K562 (cell line): ENCODE results near the gene INPP4B. TPM values are rescaled to one million over a fixed set of nuclear protein-coding genes. Genes with fewer than 3 reads are reported as not detected.

Source experiments
- ATAC-seq: fragments of 200-7000 bp; cut with Tn5 transposase; 3 replicates; pipeline ENCODE4 v1.9.1; 2020; ENCODE audit warnings: moderate library complexity
- BruUV-seq: library from RNA; stranded (reverse); fragments of 400-500 nt; replicated peaks from 2 replicates; lab custom pipeline; 2021; lab: Mats Ljungman, UMichigan
- CTCF ChIA-PET: fragments of 300-600 bp; formaldehyde crosslinking; extraction: SDS; loops from one replicate; lab custom pipeline; 2021; ENCODE audit warnings: low intra/inter-chr PET ratio; lab: Yijun Ruan, JAX
- POLR2A ChIA-PET: fragments of 300-600, 350-650 bp; sonication (Branson Sonifier 250); formaldehyde crosslinking; extraction: SDS; loops from one replicate; lab custom pipeline; 2021; ENCODE audit warnings: antibody characterized with exemption, inconsistent platforms; lab: Yijun Ruan, JAX
- DNase-seq, 4 experiments: peaks; one replicate each; pipeline versions ENCODE4 v3.0.0 to v3.0.0-alpha.2; 2011 to 2018; ENCODE audit warnings: low spot score in 3 of 4, mixed read lengths in 3 of 4; ENCODE audit errors: extremely low read depth in 1 of 4
- FAIRE-seq: peaks from 2 replicates; lab custom pipeline; 2011; peaks lifted over from hg19 to GRCh38; lab: Jason Lieb, UNC
- H2AFZ ChIP-seq: 2 replicates; pipeline ENCODE4 v1.6.0; 2011; ENCODE audit warnings: low read depth, low read length, control low read depth, inconsistent platforms
- H3K27ac ChIP-seq: fragments of 200-600 bp; 3 replicates; pipeline ENCODE4 v1.8.0; 2011; ENCODE audit warnings: low read depth, mild to moderate bottlenecking, control low read depth, inconsistent platforms, low read length, moderate library complexity, mixed read lengths; ENCODE audit errors: extremely low read depth
- H3K27me3 ChIP-seq, 2 experiments: fragments of 300-600 bp in 1 of 2; 2 replicates in 1 of 2; 3 replicates in 1 of 2; pipeline versions ENCODE4 v1.6.0 to v1.8.0; 2011; ENCODE audit warnings: inconsistent platforms in 2 of 2, low read length in 2 of 2, mild to moderate bottlenecking in 1 of 2, mixed read lengths in 1 of 2, moderate library complexity in 1 of 2; ENCODE audit not compliant: control insufficient read depth in 2 of 2, insufficient read depth in 2 of 2
- H3K36me3 ChIP-seq: fragments of 300-600 bp; 3 replicates; pipeline ENCODE4 v1.8.0; 2011; ENCODE audit warnings: mild to moderate bottlenecking, low read length, inconsistent platforms; ENCODE audit not compliant: control insufficient read depth, insufficient read depth
- H3K4me1 ChIP-seq, 2 experiments: fragments of 200-600 bp in 1 of 2; replicated peaks in 1 of 2; 2 replicates in 1 of 2; 3 replicates in 1 of 2; pipeline versions ENCODE4 v1.5.1 to v1.8.0; 2011; ENCODE audit warnings: inconsistent platforms in 2 of 2, low read length in 2 of 2, mild to moderate bottlenecking in 1 of 2, mixed read lengths in 1 of 2, moderate library complexity in 1 of 2; ENCODE audit not compliant: control insufficient read depth in 2 of 2, insufficient read depth in 2 of 2
- H3K4me2 ChIP-seq: 2 replicates; pipeline ENCODE4 v1.6.1; 2011; ENCODE audit warnings: low read length, control low read depth, inconsistent platforms, mixed read lengths; ENCODE audit not compliant: insufficient read depth
- H3K4me3 ChIP-seq: fragments of 200-600 bp; sonication (generic), shearing (Covaris generic); 2 replicates; pipeline ENCODE4 v1.5.1; 2016; ENCODE audit warnings: control low read depth, inconsistent platforms
- H3K79me2 ChIP-seq: fragments of 200-600 bp; 3 replicates; pipeline ENCODE4 v1.8.0; 2011; ENCODE audit warnings: low read length, inconsistent platforms; ENCODE audit not compliant: control insufficient read depth, insufficient read depth
- H3K9ac ChIP-seq, 2 experiments: 2 replicates each; pipeline versions ENCODE4 v1.6.0 to v1.6.1; 2011; ENCODE audit warnings: low read depth in 2 of 2, low read length in 2 of 2, control low read depth in 1 of 2, inconsistent platforms in 1 of 2, mild to moderate bottlenecking in 1 of 2, mixed read lengths in 1 of 2; ENCODE audit not compliant: insufficient read depth in 1 of 2
- H3K9me1 ChIP-seq: one replicate; pipeline ENCODE4 v1.6.0; 2011; ENCODE audit warnings: inconsistent platforms, mild to moderate bottlenecking, low read length, moderate library complexity; ENCODE audit not compliant: control insufficient read depth, insufficient read depth
- H3K9me3 ChIP-seq: replicated peaks from 2 replicates; pipeline ENCODE4 v1.5.1; 2011; ENCODE audit warnings: low read depth, low read length, inconsistent platforms; ENCODE audit not compliant: control insufficient read depth, insufficient read depth
- H4K20me1 ChIP-seq: replicated peaks from 2 replicates; pipeline ENCODE4 v1.6.1; 2011; ENCODE audit warnings: low read length, inconsistent platforms, mixed read lengths; ENCODE audit not compliant: control insufficient read depth, insufficient read depth
- BCOR ChIP-seq: fragments of 450-650 bp; IDR thresholded peaks from 2 replicates; pipeline ENCODE4 v1.6.1; 2016
- CCAR2 ChIP-seq: fragments of 200-400 bp; formaldehyde crosslinking; IDR thresholded peaks from 2 replicates; pipeline ENCODE4 v1.6.1; 2017; ENCODE audit warnings: mild to moderate bottlenecking, low read depth, low read length
- ERF ChIP-seq: fragments of 450-650 bp; formaldehyde crosslinking; IDR thresholded peaks from 2 replicates; pipeline ENCODE4 v1.4.0; 2020; ENCODE audit warnings: mild to moderate bottlenecking, mixed read lengths
- HDAC2 ChIP-seq: fragments of 450-650 bp; IDR thresholded peaks from 2 replicates; pipeline ENCODE4 v1.6.1; 2016; ENCODE audit warnings: mild to moderate bottlenecking
- LEF1 ChIP-seq: fragments of 450-650 bp; IDR thresholded peaks from 2 replicates; pipeline ENCODE4 v1.6.1; 2016; ENCODE audit warnings: mild to moderate bottlenecking
- MTF1 ChIP-seq: fragments of 250-450 bp; sonication (Bioruptor Pico); IDR thresholded peaks from 2 replicates; pipeline ENCODE4 v1.9.0; 2021; ENCODE audit warnings: moderate library complexity, mild to moderate bottlenecking, inconsistent platforms, borderline replicate concordance
- NFE2L1 ChIP-seq: fragments of 450-650 bp; IDR thresholded peaks from 2 replicates; pipeline ENCODE4 v1.6.1; 2016; ENCODE audit warnings: missing genetic modification characterization, low read depth, mild to moderate bottlenecking, missing compliant biosample characterization, moderate library complexity, borderline replicate concordance
- PML ChIP-seq: IDR thresholded peaks from 2 replicates; pipeline ENCODE4 v1.6.1; 2012; ENCODE audit warnings: low read length, inconsistent platforms
- PTRF ChIP-seq: fragments of 450-650 bp; IDR thresholded peaks from 2 replicates; pipeline ENCODE4 v1.6.1; 2016; ENCODE audit warnings: mild to moderate bottlenecking, missing genetic modification characterization, missing compliant biosample characterization
- SMAD3 ChIP-seq: fragments of 450-650 bp; formaldehyde crosslinking; conservative IDR thresholded peaks from 2 replicates; pipeline ENCODE4 v1.4.0; 2020; ENCODE audit warnings: mild to moderate bottlenecking
- ZNF316 ChIP-seq: fragments of 450-650 bp; IDR thresholded peaks from 2 replicates; pipeline ENCODE4 v1.6.1; 2016
- WGBS: fragments of 100-300 bp; shearing (Covaris generic); methylation state at CpG from one replicate; pipeline ENCODE4 v1.1.6; 2016; ENCODE audit warnings: low coverage, mixed read lengths; ENCODE audit not compliant: insufficient coverage; ENCODE audit errors: missing lambda C conversion rate; 5-methylcytosine and 5-hydroxymethylcytosine counted together
- in situ Hi-C: fragments of 300-500 bp; cut with MboI; formaldehyde crosslinking; loops from 4 replicates; pipeline ENCODE4 v1.15.0; 2018; ENCODE audit warnings: inconsistent platforms, mixed read lengths
- intact Hi-C: fragments of 100-400 bp; cut with micrococcal nuclease; formaldehyde crosslinking; loops from 2 replicates; pipeline ENCODE4 v1.14.2; 2022
- polyA plus RNA-seq, 8 experiments: library from polyadenylated mRNA; depleted of rRNA in 4 of 8; stranded (reverse) in 5 of 8; unstranded in 3 of 8; fragments of >200 nt; fragmentation: Nextera tagmentation in 2 of 8; fragmentation: Illumina TruSeq in 1 of 8; extraction: Ambion mirVana in 2 of 8; extraction: Trizol in 1 of 8; gene quantifications; 2 replicates each; pipeline versions ENCODE4 v1.2.1 to v1.2.3, GENCODE V29; 2011 to 2014; ENCODE audit warnings: inconsistent platforms in 1 of 8, missing spikeins in 1 of 8
- total RNA-seq, 7 experiments: library from RNA; depleted of rRNA in 6 of 7; stranded (reverse); fragments of >200 nt in 6 of 7; fragmentation: Illumina TruSeq in 2 of 7; extraction: Trizol in 2 of 7; gene quantifications; 2 replicates each; pipeline versions ENCODE4 v1.2.1 to v1.2.3, GENCODE V29; 2011 to 2021; ENCODE audit warnings: low replicate concordance in 1 of 7
- TF ChIP-seq, protein P1 (sequence below): fragments of 450-650 bp; conservative IDR thresholded peaks from 2 replicates; pipeline ENCODE4 v1.6.1; 2016; ENCODE audit warnings: missing genetic modification characterization, low read depth, mild to moderate bottlenecking, missing compliant biosample characterization, moderate library complexity
- TF ChIP-seq, protein P2 (sequence below): sonication (generic); formaldehyde crosslinking; IDR thresholded peaks from 2 replicates; pipeline ENCODE4 v1.8.1; 2022; ENCODE audit warnings: missing genetic modification reagents
- TF ChIP-seq, protein P3 (sequence below): fragments of 250-450 bp; sonication (Bioruptor Pico); IDR thresholded peaks from 2 replicates; pipeline ENCODE4 v1.8.0; 2021; ENCODE audit warnings: moderate library complexity, mild to moderate bottlenecking, inconsistent platforms

The INPP4B gene
- total and polyA plus RNA-seq, 9 of the 15 experiments (the other 6 are each of a cell fraction or from before 2014, with no cell fraction given), result 0.04 to 0.11 TPM; not detected in 7

DNA sequence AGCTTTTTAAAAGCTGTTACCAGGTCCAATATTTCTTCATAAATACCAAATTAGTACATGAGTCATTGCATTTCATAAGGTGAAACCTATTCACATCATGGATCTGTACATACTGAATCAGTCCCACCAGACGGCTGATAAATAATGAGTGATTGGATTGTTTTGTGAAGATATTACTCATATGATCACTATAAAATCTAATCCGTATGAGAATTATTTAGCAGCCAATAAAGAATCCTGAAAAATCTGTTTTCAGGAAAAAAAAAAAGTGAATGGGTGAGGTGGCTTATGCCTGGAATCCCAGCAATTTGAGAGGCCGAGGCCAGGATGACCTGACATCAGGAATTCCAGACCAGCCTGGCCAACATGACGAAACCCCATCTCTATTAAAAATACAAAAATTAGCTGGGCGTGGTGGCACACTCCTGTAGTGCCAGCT lies 438.1 kb downstream of the INPP4B start:
- Histone ChIP-seq H4K20me1 (no peaks in the 10 kb centered on the region), H3K4me3 (no peak overlapping the region), H3K4me2 (no peak overlapping the region), H3K4me1 (no peaks in the 10 kb centered on the region), H2AFZ (no peak overlapping the region), H3K79me2 (no peaks in the 10 kb centered on the region), H3K27me3 (no peaks in the 10 kb centered on the region), H3K9me3 (no peaks in the 10 kb centered on the region; the same call in 1 of the 2 replicates), H3K9ac (no peak overlapping the region)
- in situ Hi-C loops (no loop called here), intact Hi-C loops (no loop called here)
- DNase-seq, result no peak
- CTCF ChIA-PET, result no interaction called here
- ATAC-seq, result no peak
- FAIRE-seq, result no peak
- POLR2A ChIA-PET, result no interaction called here
- BruUV-seq, result no TSS peak
- TF ChIP-seq PML (no peak), ERF (CRISPR knock-in tag) (no peak), BCOR (no peak), SMAD3 (CRISPR knock-in tag) (no peak), NFE2L1 (tag) (no peak), ZNF316 (no peak), PTRF (tag) (no peak), CCAR2 (no peak), LEF1 (no peak), HDAC2 (no peak), MTF1 (CRISPR knock-in tag) (no peak)
- TF ChIP-seq, protein P1, sequence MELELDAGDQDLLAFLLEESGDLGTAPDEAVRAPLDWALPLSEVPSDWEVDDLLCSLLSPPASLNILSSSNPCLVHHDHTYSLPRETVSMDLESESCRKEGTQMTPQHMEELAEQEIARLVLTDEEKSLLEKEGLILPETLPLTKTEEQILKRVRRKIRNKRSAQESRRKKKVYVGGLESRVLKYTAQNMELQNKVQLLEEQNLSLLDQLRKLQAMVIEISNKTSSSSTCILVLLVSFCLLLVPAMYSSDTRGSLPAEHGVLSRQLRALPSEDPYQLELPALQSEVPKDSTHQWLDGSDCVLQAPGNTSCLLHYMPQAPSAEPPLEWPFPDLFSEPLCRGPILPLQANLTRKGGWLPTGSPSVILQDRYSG (tag), result no peak
- TF ChIP-seq, protein P2, sequence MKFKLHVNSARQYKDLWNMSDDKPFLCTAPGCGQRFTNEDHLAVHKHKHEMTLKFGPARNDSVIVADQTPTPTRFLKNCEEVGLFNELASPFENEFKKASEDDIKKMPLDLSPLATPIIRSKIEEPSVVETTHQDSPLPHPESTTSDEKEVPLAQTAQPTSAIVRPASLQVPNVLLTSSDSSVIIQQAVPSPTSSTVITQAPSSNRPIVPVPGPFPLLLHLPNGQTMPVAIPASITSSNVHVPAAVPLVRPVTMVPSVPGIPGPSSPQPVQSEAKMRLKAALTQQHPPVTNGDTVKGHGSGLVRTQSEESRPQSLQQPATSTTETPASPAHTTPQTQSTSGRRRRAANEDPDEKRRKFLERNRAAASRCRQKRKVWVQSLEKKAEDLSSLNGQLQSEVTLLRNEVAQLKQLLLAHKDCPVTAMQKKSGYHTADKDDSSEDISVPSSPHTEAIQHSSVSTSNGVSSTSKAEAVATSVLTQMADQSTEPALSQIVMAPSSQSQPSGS, result no peak
- TF ChIP-seq, protein P3, sequence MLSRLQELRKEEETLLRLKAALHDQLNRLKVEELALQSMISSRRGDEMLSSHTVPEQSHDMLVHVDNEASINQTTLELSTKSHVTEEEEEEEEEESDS, result no peak
- TF ChIP-seq, all 486 proteins: peak for 0
- H3K27ac ChIP-seq, result no peak overlapping the region
- WGBS, result 1% methylated on average over 5 of the region's 5 CpGs
- H3K9me1 ChIP-seq, result no peaks in the 10 kb centered on the region
- no peaks in the 10 kb centered on the region for H3K36me3 ChIP-seq
